ENCODE data around the gene CA10.

CA10 gene

DNA sequence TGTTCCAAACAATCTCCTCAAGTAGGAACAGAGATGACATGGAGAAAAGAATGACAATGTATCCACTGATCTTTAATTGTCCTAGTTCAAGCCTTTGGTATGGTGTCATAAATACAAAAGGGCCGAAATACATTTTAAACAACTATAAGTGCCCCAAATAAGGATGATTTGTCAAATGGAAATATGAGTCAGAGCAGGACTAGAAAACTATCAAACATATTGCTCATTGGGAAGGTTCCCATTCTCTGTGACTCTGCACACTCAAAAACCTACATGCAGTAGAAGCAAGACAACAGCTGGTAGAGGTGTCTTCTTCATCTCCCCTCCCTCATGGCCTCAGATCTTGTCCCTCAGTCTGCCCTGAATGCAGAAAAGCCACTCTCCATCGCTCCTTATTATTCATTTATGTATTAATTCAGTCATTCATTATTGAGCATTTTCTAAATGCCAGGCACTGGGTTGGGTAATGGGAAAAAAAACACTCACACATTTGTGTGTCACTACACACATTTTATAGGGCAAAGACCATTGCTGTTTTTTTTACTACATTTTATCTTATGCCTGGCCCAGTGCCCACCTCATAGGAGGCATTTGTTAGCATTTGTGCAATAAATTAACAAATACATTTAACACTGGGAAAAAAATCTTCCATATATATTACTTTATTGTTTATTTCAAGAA, 10.1 kb downstream of the CA10 start:
- intact Hi-C loops (cut with DNase I) = no loop called here
- DNase-seq = no peak

DNA sequence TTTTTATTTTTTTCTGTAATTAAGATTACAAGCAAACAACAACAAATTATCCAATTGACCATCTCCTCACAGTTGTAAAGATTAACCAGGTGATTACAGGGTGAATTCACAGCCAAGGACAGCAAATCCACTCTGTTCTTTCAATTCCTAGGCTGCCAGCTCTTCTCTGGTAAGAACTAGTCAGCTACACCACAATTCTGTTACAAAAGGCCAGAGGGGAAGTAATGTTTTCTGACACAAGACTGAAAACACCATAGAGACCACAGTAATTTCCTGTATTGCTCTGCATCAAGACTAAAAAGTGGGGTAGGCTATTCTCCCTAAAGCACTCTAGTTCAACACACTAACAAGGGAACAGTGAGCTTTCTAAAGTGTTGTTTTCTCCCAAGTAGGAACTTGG, 10.6 kb downstream of the CA10 start:
- intact Hi-C loops (cut with DNase I) = no loop called here
- DNase-seq = no peak

DNA sequence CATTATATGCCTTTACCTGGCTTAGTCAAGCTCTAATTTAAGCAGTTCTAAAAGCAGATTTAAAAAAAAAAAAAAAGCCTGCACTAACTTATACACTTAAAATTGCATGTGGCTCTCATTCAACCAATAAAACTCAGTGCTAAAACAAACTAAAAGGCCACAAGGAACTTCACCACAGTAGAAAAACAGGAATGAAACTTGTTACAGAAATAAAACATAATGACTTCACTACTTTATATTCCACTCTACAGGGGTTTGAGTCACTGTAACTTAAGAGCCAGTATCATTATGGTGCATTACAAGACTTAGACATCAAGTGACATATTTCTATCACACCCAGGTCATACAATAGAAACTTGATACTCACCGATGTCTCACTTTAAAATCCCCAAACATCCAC, 11.1 kb downstream of the CA10 start:
- intact Hi-C loops (cut with DNase I) = no loop called here
- no peak for DNase-seq

DNA sequence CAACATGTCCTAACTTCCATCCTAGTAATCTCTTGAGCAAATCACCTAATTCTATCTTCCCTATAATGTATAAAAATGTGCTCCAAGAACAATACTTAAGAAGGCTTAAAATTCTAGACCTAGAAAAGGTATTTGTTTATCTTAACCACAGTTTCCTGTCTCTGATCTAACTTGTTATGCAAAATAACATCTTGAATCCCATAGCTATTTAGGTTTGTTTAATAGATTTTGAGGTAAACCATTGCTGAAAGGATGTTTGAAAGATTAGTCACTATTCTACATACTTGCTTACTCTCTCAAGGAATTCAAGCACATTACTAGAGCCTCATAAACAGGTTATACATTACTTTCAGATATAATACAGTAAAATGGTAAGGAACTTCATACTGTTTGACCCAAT, 13.0 kb downstream of the CA10 start:
- intact Hi-C loops (cut with DNase I) = no loop called here
- no peak for DNase-seq

DNA sequence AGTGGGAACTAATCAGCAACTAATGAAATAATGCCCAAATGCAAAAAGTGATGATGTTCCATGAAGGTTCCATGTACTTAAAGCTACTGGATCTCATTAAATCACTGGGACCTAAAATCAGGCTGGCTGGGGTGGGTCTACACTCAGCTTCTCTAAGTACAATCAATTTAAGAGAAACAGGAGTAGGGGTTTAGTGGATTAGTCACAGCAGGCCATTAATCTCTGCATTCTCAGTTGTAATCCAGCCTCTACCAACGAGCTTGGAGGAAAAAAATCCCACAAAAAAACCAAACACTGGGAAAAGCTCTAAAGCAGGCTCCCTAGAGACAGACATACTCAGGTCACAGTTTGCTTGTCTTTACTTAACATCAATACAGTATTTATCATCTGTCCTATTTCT, 15.0 kb downstream of the CA10 start:
- no peak for DNase-seq
- intact Hi-C loops (cut with DNase I) = no loop called here

DNA sequence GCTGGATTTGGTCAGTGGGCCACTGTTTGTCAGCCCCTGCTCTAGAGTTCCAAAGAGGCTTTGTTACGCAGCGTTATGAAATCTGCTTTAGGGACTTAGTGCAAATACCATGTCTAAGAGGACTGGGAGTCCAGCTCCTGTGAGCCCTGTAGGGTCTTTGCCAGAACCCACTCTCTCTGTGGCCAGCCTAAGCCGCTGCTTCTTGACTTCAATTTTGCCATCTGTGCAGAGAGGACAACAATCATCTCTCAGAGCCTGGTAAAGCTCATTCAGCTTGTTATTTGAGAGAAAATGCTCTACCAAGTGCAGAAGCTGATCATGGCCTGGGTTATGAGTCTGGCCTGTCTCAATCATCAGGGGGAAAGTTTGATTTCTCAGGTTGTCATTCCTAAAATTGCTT, 17.9 kb downstream of the CA10 start:
- intact Hi-C loops (cut with DNase I) = no loop called here
- no peak for DNase-seq

DNA sequence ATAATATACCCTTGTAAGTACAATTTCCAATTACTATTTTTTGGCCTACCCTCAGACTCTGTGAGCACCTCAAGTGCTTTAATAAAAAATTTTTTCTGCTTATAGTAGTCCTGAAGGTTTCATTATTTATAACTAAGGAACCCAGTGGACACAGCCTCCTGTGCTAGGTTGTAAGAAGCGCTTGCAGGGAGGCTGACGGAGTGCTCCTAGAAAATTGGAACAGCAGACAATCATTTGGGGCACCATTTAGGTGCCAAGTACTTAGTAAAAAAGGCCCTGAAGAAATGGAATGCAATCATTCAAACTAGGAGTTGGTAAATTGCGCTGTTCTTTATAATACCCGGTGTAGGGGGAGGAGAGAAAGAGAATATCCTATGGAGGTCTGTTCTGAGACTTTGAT, 19.8 kb downstream of the CA10 start:
- DNase-seq = no peak
- intact Hi-C loops (cut with DNase I) = no loop called here

DNA sequence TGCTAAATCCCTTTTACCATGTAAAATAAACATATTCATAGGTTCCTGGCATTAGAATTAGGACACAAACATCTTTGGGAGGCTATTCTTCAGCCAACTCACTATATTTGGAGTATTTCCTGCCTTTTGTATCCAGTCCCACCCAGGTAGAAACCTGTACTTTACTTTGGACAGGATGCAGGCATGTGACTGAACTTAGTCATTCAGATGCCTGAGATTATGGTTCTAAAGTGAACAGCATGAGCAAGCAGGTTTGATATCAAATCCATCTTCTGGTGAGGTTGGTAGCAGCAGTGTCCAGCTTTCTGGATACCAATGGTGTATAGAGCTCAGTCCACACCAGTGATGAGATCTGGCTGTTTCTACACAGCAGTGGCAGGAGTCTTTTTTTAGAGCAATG, 20.2 kb downstream of the CA10 start:
- intact Hi-C loops (cut with DNase I) = no loop called here

DNA sequence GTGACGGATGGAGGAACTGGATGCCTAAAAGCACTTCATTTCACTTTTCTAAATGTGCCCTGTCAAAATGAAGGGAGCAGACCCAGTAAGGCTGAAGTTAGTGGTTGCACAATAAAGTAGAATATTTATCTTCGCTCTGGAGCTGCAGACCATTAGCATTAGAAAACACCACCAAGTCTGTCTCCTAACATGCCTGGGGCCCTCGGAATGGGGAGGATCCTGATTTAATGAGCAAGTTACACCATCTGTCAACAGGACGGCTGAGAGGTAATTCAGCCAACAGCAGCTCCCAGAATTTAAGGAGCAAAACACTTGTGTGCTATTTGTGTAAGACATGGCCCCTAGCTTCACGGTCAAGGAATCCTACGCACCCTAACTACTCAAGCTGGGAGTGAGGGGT, 22.3 kb downstream of the CA10 start:
- intact Hi-C loops (cut with DNase I) = no loop called here
- DNase-seq = no peak

More for the DNA sequence above, 20.2 kb downstream of the CA10 start:
- no peak for DNase-seq

DNA sequence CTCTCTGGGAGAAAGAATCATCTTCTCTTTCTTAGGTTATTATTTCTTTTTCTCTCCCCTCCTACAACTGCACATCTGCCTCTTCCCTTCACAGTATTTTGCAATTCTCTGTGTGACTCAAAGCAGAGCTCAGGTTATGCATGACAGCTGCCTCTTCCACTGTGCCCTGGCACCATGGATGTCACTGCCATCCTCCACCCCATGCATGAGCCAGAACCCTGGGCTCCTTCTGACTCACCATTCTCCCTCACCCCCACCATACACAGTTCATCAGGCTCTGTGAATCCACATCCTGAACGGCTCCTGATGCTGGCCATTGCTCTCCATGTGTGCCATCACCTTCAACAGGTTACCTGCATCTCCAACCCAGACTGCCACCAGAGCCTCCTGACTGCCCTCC, 23.9 kb downstream of the CA10 start:
- intact Hi-C loops (cut with DNase I) = no loop called here
- DNase-seq = no peak

DNA sequence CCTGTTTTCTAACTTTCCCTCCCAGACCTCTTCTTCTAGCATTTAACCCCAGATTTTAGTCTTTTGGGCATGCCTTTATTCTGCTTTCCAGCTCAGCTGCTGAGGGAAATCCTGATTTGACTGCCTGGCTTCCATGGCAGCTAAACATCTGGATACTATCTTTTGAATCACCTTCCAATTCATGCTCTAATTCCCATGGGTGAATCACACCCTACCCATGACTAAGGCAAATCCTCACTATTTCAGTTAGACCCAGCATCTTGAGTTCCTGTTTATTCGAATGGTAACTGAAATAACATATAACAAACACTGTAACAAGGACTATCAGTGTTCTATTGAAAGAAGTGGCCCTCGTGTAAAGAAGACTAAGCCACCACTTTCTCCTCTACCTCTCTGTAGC, 29.8 kb downstream of the CA10 start:
- intact Hi-C loops (cut with DNase I) = no loop called here
- no peak for DNase-seq

DNA sequence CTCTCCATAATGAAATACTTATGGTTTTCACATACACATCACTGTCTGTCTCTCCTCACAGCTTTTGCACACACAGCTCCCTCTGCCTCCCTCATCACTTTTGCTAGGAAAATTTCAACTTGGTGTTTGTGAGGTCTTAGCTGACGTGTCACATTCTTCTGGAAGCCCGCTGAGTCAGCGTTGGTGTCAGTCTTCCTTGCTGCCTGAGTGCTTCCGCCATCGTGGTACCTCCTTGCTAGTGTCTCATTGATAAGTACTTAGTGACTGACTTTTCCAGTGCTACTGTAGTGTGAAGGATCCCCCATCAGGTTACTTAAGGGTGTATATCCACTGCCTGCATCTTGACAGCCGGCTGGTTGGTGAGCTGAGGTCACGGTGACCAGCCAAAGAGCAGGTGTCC, 33.5 kb downstream of the CA10 start:
- no peak for DNase-seq
- intact Hi-C loops (cut with DNase I) = no loop called here

DNA sequence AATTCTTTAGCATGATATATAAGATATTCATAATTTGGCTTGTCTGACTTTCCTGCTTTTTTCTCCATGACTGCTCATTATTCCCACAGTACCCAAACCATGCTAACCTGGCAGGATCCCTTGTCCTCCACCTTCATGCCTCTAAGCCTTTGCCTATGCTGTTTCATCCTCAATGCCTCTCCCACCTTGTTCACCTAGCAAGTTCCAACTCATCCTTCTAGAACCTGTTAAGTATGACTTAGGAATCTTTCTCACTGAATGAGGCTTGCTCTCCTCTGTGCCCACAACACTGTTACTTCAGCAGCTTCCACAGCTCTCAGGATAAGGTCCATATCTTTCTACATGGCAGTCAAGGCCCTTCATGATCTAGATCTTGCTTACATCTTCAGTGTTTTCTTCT, 34.0 kb downstream of the CA10 start:
- intact Hi-C loops (cut with DNase I) = no loop called here

DNA sequence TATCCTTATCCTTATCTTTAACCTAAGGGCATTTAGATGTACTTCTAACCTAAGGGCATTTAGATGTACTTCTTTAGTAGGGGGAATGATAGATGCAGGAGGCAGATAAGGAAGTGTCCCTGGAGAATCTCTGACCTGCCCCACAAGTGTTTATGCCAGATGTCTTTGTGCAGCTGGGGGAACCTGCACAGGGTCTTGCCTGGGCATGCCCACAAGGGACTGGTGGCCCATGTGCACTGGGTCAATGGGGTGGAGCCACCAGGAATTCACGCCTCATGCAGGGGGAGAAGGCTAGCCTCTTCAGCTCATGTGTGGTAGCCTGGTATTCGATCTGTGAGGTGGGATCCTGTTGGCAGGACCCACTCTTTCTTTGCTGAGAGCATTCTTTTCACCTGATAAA, 38.0 kb downstream of the CA10 start:
- intact Hi-C loops (cut with DNase I) = no loop called here
- no peak for DNase-seq

More for the DNA sequence above, 34.0 kb downstream of the CA10 start:
- no peak for DNase-seq

DNA sequence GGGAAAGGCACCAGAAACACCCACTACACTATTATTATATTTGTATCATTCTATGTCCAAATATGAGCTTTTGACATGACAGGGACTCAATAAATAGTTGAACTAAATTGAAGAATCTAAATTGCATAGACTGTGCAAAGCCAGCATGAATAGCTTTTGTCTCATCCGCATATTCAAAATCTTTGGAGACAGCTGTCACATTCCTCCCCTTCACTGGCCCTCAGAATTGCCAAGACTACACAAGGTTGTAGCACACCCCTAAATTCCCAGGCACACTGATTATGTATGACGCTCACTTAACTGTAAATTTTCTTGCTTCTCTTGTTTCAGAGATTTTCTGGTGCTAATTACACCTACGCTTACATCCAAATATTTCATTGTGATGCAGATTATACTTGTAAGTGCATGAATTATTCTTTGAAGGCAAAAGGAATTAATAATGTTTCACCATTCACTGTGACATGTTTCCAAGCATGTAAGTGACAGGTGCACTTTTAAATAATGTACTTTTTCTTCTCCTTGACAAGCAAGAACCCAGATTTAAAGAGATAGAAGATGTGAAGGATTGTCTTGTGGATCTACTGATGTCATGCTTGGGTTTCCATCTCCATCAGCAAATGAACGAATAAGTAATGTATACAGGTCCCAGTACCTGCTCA, 47.5 kb downstream of the CA10 start:
- no peak for DNase-seq
- intact Hi-C loops (cut with DNase I) = no loop called here

DNA sequence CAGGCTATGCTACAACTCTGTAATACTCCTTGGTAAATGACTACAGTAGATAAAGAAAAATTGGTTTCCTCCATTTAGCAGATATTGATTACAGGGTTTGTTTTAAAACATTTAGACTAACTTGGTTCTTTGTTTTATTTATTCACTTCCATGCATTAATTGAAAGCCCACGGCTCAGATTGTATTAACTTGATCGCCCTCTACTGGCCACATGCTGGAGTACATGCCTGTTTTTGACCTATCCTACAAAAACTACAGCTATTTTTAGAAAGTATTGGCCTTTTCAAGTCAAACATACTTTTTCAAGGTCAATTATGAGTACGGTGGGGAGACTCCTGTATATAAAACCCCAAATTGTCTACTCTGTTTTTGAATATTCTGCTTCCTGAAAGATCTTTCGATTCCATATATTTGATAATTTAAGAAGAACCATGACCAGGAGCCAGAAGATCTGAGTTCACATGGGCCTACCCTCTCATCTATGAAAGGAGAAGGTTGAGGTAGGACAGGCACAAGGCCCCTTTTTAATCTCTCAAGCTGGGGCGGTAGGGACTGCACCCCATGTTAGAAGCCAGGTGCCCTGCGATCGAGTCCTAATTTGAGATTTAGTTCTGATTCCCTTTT, 51.8 kb downstream of the CA10 start:
- DNase-seq = peak in 41 of 42 donors; percentile 4 to 88 (median 63)
- intact Hi-C loops (cut with DNase I) = loop anchor here (10.0 kb wide), 2 partner anchors 242 to 342 kb away; no protein-coding TSS in a partner anchor

DNA sequence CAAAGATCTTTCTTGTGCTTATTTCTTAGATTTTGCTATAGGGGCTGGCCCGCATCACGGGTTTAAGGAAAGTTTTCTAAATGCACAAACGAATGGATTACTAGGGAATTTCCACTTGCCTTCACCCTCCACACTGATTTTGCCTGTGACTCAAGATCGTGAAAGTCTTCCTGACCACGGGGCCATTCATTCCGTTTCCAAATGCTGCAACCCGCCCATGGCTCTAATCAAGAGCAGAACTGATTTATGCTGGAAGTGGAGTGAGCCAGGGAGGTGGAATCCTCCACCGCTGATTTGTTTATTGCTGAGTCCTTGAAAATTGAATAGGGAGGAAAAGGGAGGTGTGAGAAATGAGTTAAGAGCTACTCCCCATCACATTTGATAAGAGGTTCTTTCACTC, 52.4 kb downstream of the CA10 start:
- intact Hi-C loops (cut with DNase I) = loop anchor here (10.0 kb wide), 2 partner anchors 241 to 341 kb away; no protein-coding TSS in a partner anchor

DNA sequence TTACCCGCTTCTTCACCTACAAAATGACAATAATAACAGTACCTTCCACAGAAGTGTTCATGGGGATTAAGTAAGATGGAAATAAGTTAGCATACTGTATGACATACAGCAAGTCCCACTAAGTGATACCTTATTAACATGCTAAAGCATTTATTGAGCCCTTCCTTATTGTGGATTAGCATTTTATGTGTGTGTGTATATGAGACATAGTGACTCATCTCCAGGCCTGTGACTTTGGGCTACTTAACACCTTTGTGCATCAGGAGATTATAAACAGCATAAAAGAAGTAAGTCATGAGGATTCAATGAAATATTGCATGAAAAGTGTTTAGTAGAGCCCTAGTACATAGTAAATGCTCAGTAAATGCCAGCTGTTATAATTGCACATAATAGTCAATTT, 52.9 kb downstream of the CA10 start:
- DNase-seq = no peak
- intact Hi-C loops (cut with DNase I) = loop anchor here (10.0 kb wide), 2 partner anchors 241 to 341 kb away; no protein-coding TSS in a partner anchor

More for the DNA sequence above, 52.4 kb downstream of the CA10 start:
- DNase-seq = no peak

DNA sequence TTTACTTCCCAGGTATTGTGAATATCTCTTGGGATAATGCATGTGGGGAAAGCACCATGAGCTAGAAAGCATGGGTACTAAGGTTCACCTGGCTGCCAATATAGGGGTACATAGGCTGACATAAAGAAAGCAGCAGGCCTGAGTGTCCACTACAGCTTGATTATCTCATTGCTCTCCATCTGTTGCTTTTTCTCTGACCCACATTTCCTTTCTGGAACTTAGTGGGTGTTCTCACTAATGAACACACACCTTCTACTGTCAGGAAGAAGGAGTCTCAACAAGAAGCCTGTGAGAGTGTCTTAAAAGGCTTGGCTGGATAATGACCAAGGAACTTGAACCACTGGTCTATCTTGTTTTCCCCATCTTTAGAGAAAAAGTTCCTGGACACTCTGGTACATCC, 62.5 kb downstream of the CA10 start:
- intact Hi-C loops (cut with DNase I) = no loop called here
- DNase-seq = no peak

DNA sequence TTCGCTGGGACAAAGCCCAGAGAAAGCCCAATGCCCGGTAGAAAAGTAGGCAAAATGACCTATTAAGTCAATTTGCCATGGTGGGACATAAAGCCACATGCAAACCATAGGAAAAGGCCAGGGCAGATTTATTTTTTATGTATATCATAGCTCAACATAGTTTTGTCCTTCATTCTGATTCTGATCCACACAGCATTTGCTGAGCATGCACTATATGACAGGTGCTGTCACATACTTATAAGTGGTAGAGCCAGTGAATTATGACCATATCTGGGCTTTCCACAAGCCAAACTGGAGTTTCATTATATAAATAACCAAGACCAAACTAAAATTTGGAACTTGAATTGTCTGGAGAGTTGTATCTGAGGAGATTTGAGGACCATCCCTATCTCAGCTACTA, 74.3 kb downstream of the CA10 start:
- intact Hi-C loops (cut with DNase I) = no loop called here
- DNase-seq = no peak

DNA sequence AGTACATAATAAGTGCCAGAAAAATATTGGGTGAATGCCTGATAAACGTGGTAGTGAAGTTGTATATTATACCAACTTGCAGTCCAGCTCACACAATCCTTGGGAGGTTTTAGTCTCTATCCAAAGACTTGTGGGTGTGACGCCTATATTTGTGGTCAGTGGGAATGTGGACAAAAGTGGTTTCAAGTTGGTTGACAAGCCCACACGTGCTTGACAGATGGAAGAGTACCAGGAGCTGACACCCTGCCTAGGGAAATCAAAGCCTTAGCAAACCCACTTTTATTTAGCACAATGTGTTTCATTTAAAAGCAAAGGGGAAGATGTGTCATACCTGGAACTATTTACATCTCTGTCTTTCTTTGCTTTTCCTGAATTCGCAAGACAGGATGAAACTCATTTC, 79.0 kb downstream of the CA10 start:
- no peak for DNase-seq
- intact Hi-C loops (cut with DNase I) = no loop called here
